Measurements from ENCODE around the gene SH2D2A. TPM values are rescaled to one million over a fixed set of nuclear protein-coding genes. Genes with fewer than 3 reads are reported as not detected.
"Not testable (repeated sequence)": the region's sequence is repeated elsewhere in the genome, so short reads cannot be mapped to it uniquely, and the experiment has no call there.

Gene SH2D2A
- total RNA-seq, 2 donors from 2014 or later, result 0.81 to 1.1 TPM

- peaks cover 17 to 43% of the 10 kb centered on the region in 2 donors for H3K4me1 ChIP-seq (ENCODE audit: control insufficient read depth in 1 of 2, low read depth in 2 of 2)
- no peaks in the 10 kb centered on the region for H3K9me3 ChIP-seq
- peak within 1 kb of the TSS; percentile 93 for H3K4me3 ChIP-seq
- peak within 1 kb of the TSS; percentile 89 to 94 for H3K27ac ChIP-seq
- ATAC-seq (ENCODE audit: insufficient number of reproducible peaks, low FRiP score, low read depth) (peak; percentile 97), DNase-seq (ENCODE audit: low spot score) (peak; percentile 98)
- H3K36me3 ChIP-seq, result no peaks in the 10 kb centered on the region
- TF ChIP-seq CTCF (IDR thresholded peaks at IDR 0.05), result no peak
- no peaks in the 10 kb centered on the region for H3K27me3 ChIP-seq (replicated peaks; ENCODE audit: insufficient read depth)
Measured at GRCh38 chr1:156767101-156767878, 49.4 kb downstream of the SH2D2A start, which contains the start of gene PRCC. Gene PRCC (plus strand): TSS chr1:156767535. CDS start chr1:156767772, 237 bp downstream.

GRCh38 chr1:156766298-156767100 lies 50.1 kb downstream of the SH2D2A start:
- no peaks in the 10 kb centered on the region for H3K36me3 ChIP-seq
- no peaks in the 10 kb centered on the region for H3K9me3 ChIP-seq
- no peaks in the 10 kb centered on the region for H3K27me3 ChIP-seq (replicated peaks; ENCODE audit: insufficient read depth)
- ATAC-seq (ENCODE audit: insufficient number of reproducible peaks, low FRiP score, low read depth), result no peak
- H3K4me1 ChIP-seq (ENCODE audit: control insufficient read depth in 1 of 2, low read depth in 2 of 2), result peaks cover 17 to 41% of the 10 kb centered on the region in 2 donors
- H3K27ac ChIP-seq, result peak overlapping the region; percentile 69 to 81
- DNase-seq (ENCODE audit: low spot score), result no peak
- no peak for TF ChIP-seq CTCF (IDR thresholded peaks at IDR 0.05)
- peak overlapping the region; percentile 93 for H3K4me3 ChIP-seq

- no peak overlapping the region for H3K27ac ChIP-seq
- peaks cover 15 to 33% of the 10 kb centered on the region in 2 donors for H3K4me1 ChIP-seq (ENCODE audit: control insufficient read depth in 1 of 2, low read depth in 2 of 2)
- no peak for ATAC-seq (ENCODE audit: insufficient number of reproducible peaks, low FRiP score, low read depth)
- H3K9me3 ChIP-seq, result no peaks in the 10 kb centered on the region
- no peaks in the 10 kb centered on the region for H3K36me3 ChIP-seq
- H3K4me3 ChIP-seq, result no peak overlapping the region
- no peaks in the 10 kb centered on the region for H3K27me3 ChIP-seq (replicated peaks; ENCODE audit: insufficient read depth)
- TF ChIP-seq CTCF (IDR thresholded peaks at IDR 0.05), result no peak
- no peak for DNase-seq (ENCODE audit: low spot score)
Measured at GRCh38 chr1:156765666-156766065, 51.0 kb downstream of the SH2D2A start.

GRCh38 chr1:156765136-156765535 lies 51.5 kb downstream of the SH2D2A start:
- ATAC-seq (ENCODE audit: insufficient number of reproducible peaks, low FRiP score, low read depth); H3K27me3 ChIP-seq (replicated peaks; ENCODE audit: insufficient read depth); H3K4me3 ChIP-seq; H3K9me3 ChIP-seq; H3K36me3 ChIP-seq; H3K27ac ChIP-seq; DNase-seq (ENCODE audit: low spot score): not testable (repeated sequence)
- H3K4me1 ChIP-seq (ENCODE audit: control insufficient read depth in 1 of 2, low read depth in 2 of 2), result peaks cover 15 to 28% of the 10 kb centered on the region in 2 donors

- Histone ChIP-seq H3K4me1 (ENCODE audit: control insufficient read depth in 1 of 2, low read depth in 2 of 2) (no peaks in the 10 kb centered on the region), H3K36me3 (no peaks in the 10 kb centered on the region), H3K4me3 (no peak overlapping the region), H3K27me3 (replicated peaks; ENCODE audit: insufficient read depth) (no peaks in the 10 kb centered on the region), H3K9me3 (no peaks in the 10 kb centered on the region), H3K27ac (no peak overlapping the region)
- DNase-seq (ENCODE audit: low spot score), result no peak
- no peak for ATAC-seq (ENCODE audit: insufficient number of reproducible peaks, low FRiP score, low read depth)
- no peak for TF ChIP-seq CTCF (IDR thresholded peaks at IDR 0.05)
Measured at GRCh38 chr1:156760796-156761104, 55.9 kb downstream of the SH2D2A start.

Data from thoracic aorta (tissue), 2 donors.